UCSD-AML1 (cell line): Measurements from ENCODE around the gene ZC3H12D.

Experiments used
- DNase-seq: peaks from one replicate; lab custom pipeline; 2025; ENCODE audit not compliant: unreplicated experiment; lab: John Stamatoyannopoulos, UW

Gene ZC3H12D

GRCh38 chr6:149443411-149444181 lies 41.2 kb downstream of the ZC3H12D start:
- no peak for DNase-seq

- no peak for DNase-seq
Measured at GRCh38 chr6:149441740-149442139, 43.1 kb downstream of the ZC3H12D start.

- no peak for DNase-seq
Measured at GRCh38 chr6:149440735-149441671, 43.8 kb downstream of the ZC3H12D start.

- DNase-seq = no peak
Measured at GRCh38 chr6:149439626-149440025, 45.2 kb downstream of the ZC3H12D start.

- DNase-seq = no peak
Measured at GRCh38 chr6:149438855-149439254, 46.0 kb downstream of the ZC3H12D start.

- DNase-seq = no peak
Measured at GRCh38 chr6:149437212-149437611, 47.6 kb downstream of the ZC3H12D start.

GRCh38 chr6:149436647-149437046 lies 48.2 kb downstream of the ZC3H12D start:
- no peak for DNase-seq

GRCh38 chr6:149435919-149436586 lies 48.8 kb downstream of the ZC3H12D start:
- DNase-seq = no peak

GRCh38 chr6:149433881-149434280 lies 50.9 kb downstream of the ZC3H12D start:
- DNase-seq = no peak

- DNase-seq = no peak
Measured at GRCh38 chr6:149433405-149433804, 51.4 kb downstream of the ZC3H12D start.

GRCh38 chr6:149431905-149432775 lies 52.7 kb downstream of the ZC3H12D start:
- DNase-seq = peak; percentile 87

GRCh38 chr6:149429427-149430360 lies 55.1 kb downstream of the ZC3H12D start:
- DNase-seq = no peak

- DNase-seq = no peak
Measured at GRCh38 chr6:149428606-149429005, 56.2 kb downstream of the ZC3H12D start.

- no peak for DNase-seq
Measured at GRCh38 chr6:149425754-149426153, 59.1 kb downstream of the ZC3H12D start.

- DNase-seq = no peak
Measured at GRCh38 chr6:149425224-149425623, 59.6 kb downstream of the ZC3H12D start.

- no peak for DNase-seq
Measured at GRCh38 chr6:149423964-149424440, 60.8 kb downstream of the ZC3H12D start.

- no peak for DNase-seq
Measured at GRCh38 chr6:149422581-149422980, 62.2 kb downstream of the ZC3H12D start.

GRCh38 chr6:149421132-149421531 lies 63.7 kb downstream of the ZC3H12D start:
- no peak for DNase-seq

GRCh38 chr6:149419696-149420404 lies 65.0 kb downstream of the ZC3H12D start:
- no peak for DNase-seq
